Measurements from ENCODE around the gene SPTA1. TPM values are rescaled to one million over a fixed set of nuclear protein-coding genes. Genes with fewer than 3 reads are reported as not detected.
"Not testable (repeated sequence)": the region's sequence is repeated elsewhere in the genome, so short reads cannot be mapped to it uniquely, and the experiment has no call there.

Gene SPTA1
- total and polyA plus RNA-seq, 4 donors = 0.02 to 21.1 (median 0.24) TPM

DNA sequence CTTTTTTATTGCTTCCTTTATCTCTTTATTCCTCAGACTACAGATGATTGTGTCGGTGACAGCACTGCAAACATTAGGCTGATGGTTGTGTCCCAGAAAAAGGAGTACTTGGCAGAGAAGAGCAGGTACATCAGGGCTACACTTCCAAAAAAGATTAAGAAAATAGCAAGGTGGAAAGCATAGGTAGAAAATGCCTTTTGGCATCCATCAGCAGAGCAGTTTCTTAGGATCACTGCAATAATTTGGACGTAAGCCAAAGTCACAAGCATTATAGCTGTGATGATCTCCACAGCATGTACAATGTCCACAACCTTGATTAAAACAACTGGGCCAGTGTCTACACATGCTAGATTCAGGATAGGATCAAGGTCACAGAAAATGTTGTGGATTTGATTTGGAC, 8.1 kb upstream of the SPTA1 start:
- DNase-seq = no peak
- peaks cover 0 to 3% (median 0%) of the 10 kb centered on the region in 4 donors for H3K9me3 ChIP-seq (ENCODE audit: control insufficient read depth in 4 of 4, insufficient read depth in 3 of 4, low read length in 3 of 4)
- no peak overlapping the region for H3K9ac ChIP-seq (ENCODE audit: insufficient read depth in 1 of 2, low read length in 2 of 2)
- no peaks in the 10 kb centered on the region for H3K4me1 ChIP-seq (ENCODE audit: control insufficient read depth in 5 of 5, insufficient read depth in 5 of 5, low read length in 5 of 5)
- no peak overlapping the region for H3K4me3 ChIP-seq
- no peak overlapping the region for H3K27ac ChIP-seq (ENCODE audit: low read depth in 1 of 2, low read length in 1 of 2)
- no peaks in the 10 kb centered on the region for H3K36me3 ChIP-seq (ENCODE audit: control insufficient read depth in 4 of 4, insufficient read depth in 4 of 4, low read length in 4 of 4)
- TF ChIP-seq CTCF (IDR thresholded peaks at IDR 0.05; ENCODE audit: control extremely low read depth, extremely low read depth) = no peak
- WGBS, 2 donors = 79 to 86% methylated on average over 2 of the region's 2 CpGs
- no peaks in the 10 kb centered on the region for H3K27me3 ChIP-seq (ENCODE audit: control insufficient read depth in 3 of 3, insufficient read depth in 3 of 3, low read length in 2 of 3)
- ATAC-seq (ENCODE audit: insufficient read depth, low FRiP score) = no peak

DNA sequence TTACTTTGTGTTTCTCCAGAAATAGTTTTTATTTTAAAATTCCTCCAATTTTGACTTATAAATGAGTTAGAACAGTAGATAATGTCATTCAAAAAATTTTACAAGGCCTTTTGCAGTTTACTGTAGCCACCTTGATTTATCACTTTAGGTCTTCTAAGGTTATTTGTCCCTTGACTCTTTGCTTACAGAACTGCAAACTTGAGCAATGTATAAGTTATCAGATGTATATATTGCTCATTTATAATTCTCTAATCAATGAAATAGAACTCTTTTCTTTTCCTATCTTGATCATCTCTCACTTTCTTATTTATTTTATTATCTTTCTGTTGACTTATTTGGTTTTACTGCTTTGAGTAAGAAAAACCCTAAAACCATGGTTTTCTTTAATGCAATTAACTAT, 5.8 kb upstream of the SPTA1 start:
- no peaks in the 10 kb centered on the region for H3K36me3 ChIP-seq (ENCODE audit: control insufficient read depth in 4 of 4, insufficient read depth in 4 of 4, low read length in 4 of 4)
- DNase-seq (no peak), ATAC-seq (ENCODE audit: insufficient read depth, low FRiP score) (no peak)
- no peak overlapping the region for H3K27ac ChIP-seq (ENCODE audit: low read depth in 1 of 2, low read length in 1 of 2)
- no peaks in the 10 kb centered on the region for H3K27me3 ChIP-seq (ENCODE audit: control insufficient read depth in 3 of 3, insufficient read depth in 3 of 3, low read length in 2 of 3)
- no peak overlapping the region for H3K9ac ChIP-seq (ENCODE audit: insufficient read depth in 1 of 2, low read length in 2 of 2)
- TF ChIP-seq CTCF (IDR thresholded peaks at IDR 0.05; ENCODE audit: control extremely low read depth, extremely low read depth) = no peak
- H3K9me3 ChIP-seq (ENCODE audit: control insufficient read depth in 4 of 4, insufficient read depth in 3 of 4, low read length in 3 of 4) = peaks cover 0 to 3% (median 0%) of the 10 kb centered on the region in 4 donors
- H3K4me3 ChIP-seq = no peak overlapping the region
- no peaks in the 10 kb centered on the region for H3K4me1 ChIP-seq (ENCODE audit: control insufficient read depth in 5 of 5, insufficient read depth in 5 of 5, low read length in 5 of 5)

GRCh38 chr1:158691907-158692306, 5.4 kb upstream of the SPTA1 start:
- H3K9ac ChIP-seq (ENCODE audit: insufficient read depth in 1 of 2, low read length in 2 of 2) = no peak overlapping the region
- H3K36me3 ChIP-seq (ENCODE audit: control insufficient read depth in 4 of 4, insufficient read depth in 4 of 4, low read length in 4 of 4) = no peaks in the 10 kb centered on the region
- no peak overlapping the region for H3K4me3 ChIP-seq
- DNase-seq = no peak
- ATAC-seq (ENCODE audit: insufficient read depth, low FRiP score) = no peak
- H3K27me3 ChIP-seq (ENCODE audit: control insufficient read depth in 3 of 3, insufficient read depth in 3 of 3, low read length in 2 of 3) = no peaks in the 10 kb centered on the region
- no peak overlapping the region for H3K27ac ChIP-seq (ENCODE audit: low read depth in 1 of 2, low read length in 1 of 2)
- peaks cover 0 to 3% (median 0%) of the 10 kb centered on the region in 4 donors for H3K9me3 ChIP-seq (ENCODE audit: control insufficient read depth in 4 of 4, insufficient read depth in 3 of 4, low read length in 3 of 4)
- H3K4me1 ChIP-seq (ENCODE audit: control insufficient read depth in 5 of 5, insufficient read depth in 5 of 5, low read length in 5 of 5) = no peaks in the 10 kb centered on the region
- no peak for TF ChIP-seq CTCF (IDR thresholded peaks at IDR 0.05; ENCODE audit: control extremely low read depth, extremely low read depth)

- H3K4me1 ChIP-seq (ENCODE audit: control insufficient read depth in 5 of 5, insufficient read depth in 5 of 5, low read length in 5 of 5); H3K36me3 ChIP-seq (ENCODE audit: control insufficient read depth in 4 of 4, insufficient read depth in 4 of 4, low read length in 4 of 4); H3K4me3 ChIP-seq; H3K9me3 ChIP-seq (ENCODE audit: control insufficient read depth in 4 of 4, insufficient read depth in 3 of 4, low read length in 3 of 4); DNase-seq; ATAC-seq (ENCODE audit: insufficient read depth, low FRiP score); H3K27me3 ChIP-seq (ENCODE audit: control insufficient read depth in 3 of 3, insufficient read depth in 3 of 3, low read length in 2 of 3); H3K27ac ChIP-seq (ENCODE audit: low read depth in 1 of 2, low read length in 1 of 2); H3K9ac ChIP-seq (ENCODE audit: insufficient read depth in 1 of 2, low read length in 2 of 2): not testable (repeated sequence)
- WGBS, 2 donors = 54 to 79% methylated on average over 1 of the region's 1 CpG
Measured at GRCh38 chr1:158691149-158691548, 4.6 kb upstream of the SPTA1 start.

Measured in lung (tissue), 12 donors.